Endothelial cell of umbilical vein (primary cell): ENCODE data around the gene PTCD1. TPM values are rescaled to one million over a fixed set of nuclear protein-coding genes. Genes with fewer than 3 reads are reported as not detected.

Source experiments
- BruUV-seq: library from RNA; stranded (reverse); fragments of 400-500 nt; replicated peaks from 2 replicates; lab custom pipeline; 2021; lab: Mats Ljungman, UMichigan
- CTCF ChIA-PET: fragments of 300-600, 350-600 bp; sonication (Branson Sonifier 250); formaldehyde crosslinking; loops from one replicate; lab custom pipeline; 2021; ENCODE audit warnings: antibody characterized with exemption, inconsistent platforms; lab: Charles Lee
- POLR2A ChIA-PET: fragments of 300-600, 350-600 bp; sonication (Branson Sonifier 250); formaldehyde crosslinking; loops from one replicate; lab custom pipeline; 2021; ENCODE audit warnings: antibody characterized with exemption, inconsistent platforms; lab: Charles Lee
- DNase-seq: peaks from one replicate; pipeline ENCODE4 v3.0.0-alpha.2; 2011; ENCODE audit warnings: low read depth, low spot score
- FAIRE-seq: peaks from 2 replicates; lab custom pipeline; 2011; peaks lifted over from hg19 to GRCh38; lab: Jason Lieb, UNC
- H2AFZ ChIP-seq: 2 replicates; pipeline ENCODE4 v1.6.0; 2012; ENCODE audit warnings: low read depth, low read length, control low read depth, inconsistent platforms
- H3K27ac ChIP-seq: 2 replicates; pipeline ENCODE4 v1.5.1; 2011; ENCODE audit warnings: low read depth, mild to moderate bottlenecking, control low read depth, low read length, moderate library complexity; ENCODE audit not compliant: insufficient read depth
- H3K27me3 ChIP-seq, 2 experiments: 2 replicates each; pipeline versions ENCODE4 v1.6.0 to v1.6.1; 2011; ENCODE audit warnings: low read length in 2 of 2, mixed read lengths in 1 of 2; ENCODE audit not compliant: control insufficient read depth in 2 of 2, insufficient read depth in 2 of 2
- H3K36me3 ChIP-seq, 2 experiments: 2 replicates in 1 of 2; 3 replicates in 1 of 2; pipeline ENCODE4 v1.5.1; 2011; ENCODE audit warnings: low read length in 2 of 2, mild to moderate bottlenecking in 1 of 2, moderate library complexity in 1 of 2; ENCODE audit not compliant: control insufficient read depth in 2 of 2, insufficient read depth in 2 of 2; ENCODE audit errors: extremely low read depth in 1 of 2
- H3K4me1 ChIP-seq: 3 replicates; pipeline ENCODE4 v1.5.1; 2011; ENCODE audit warnings: mild to moderate bottlenecking, low read length; ENCODE audit not compliant: control insufficient read depth, insufficient read depth; ENCODE audit errors: extremely low read depth
- H3K4me2 ChIP-seq: 2 replicates; pipeline ENCODE4 v1.6.1; 2011; ENCODE audit warnings: low read length, control low read depth, mixed read lengths; ENCODE audit not compliant: insufficient read depth
- H3K4me3 ChIP-seq, 3 experiments: fragments of 200-600 bp in 1 of 3; sonication (generic), shearing (Covaris generic) in 1 of 3; replicated peaks in 1 of 3; 2 replicates each; pipeline ENCODE4 v1.5.1; 2011 to 2016; ENCODE audit warnings: control low read depth in 3 of 3, low read length in 3 of 3, mild to moderate bottlenecking in 2 of 3, inconsistent platforms in 1 of 3, low read depth in 1 of 3, moderate library complexity in 1 of 3; ENCODE audit not compliant: insufficient read depth in 1 of 3
- H3K79me2 ChIP-seq: 2 replicates; pipeline ENCODE4 v1.6.0; 2012; ENCODE audit warnings: low read length, inconsistent platforms; ENCODE audit not compliant: control insufficient read depth, insufficient read depth
- H3K9ac ChIP-seq: replicated peaks from 2 replicates; pipeline ENCODE3; 2011; ENCODE audit warnings: low read length, control low read depth; ENCODE audit not compliant: insufficient read depth; ENCODE audit errors: extremely low read depth
- H3K9me1 ChIP-seq: replicated peaks from 3 replicates; pipeline ENCODE4 v1.6.0; 2011; ENCODE audit warnings: mild to moderate bottlenecking, low read length; ENCODE audit not compliant: control insufficient read depth, insufficient read depth; ENCODE audit errors: extremely low read depth
- H3K9me3 ChIP-seq: replicated peaks from 2 replicates; pipeline ENCODE4 v1.5.1; 2012; ENCODE audit warnings: low read length, inconsistent platforms; ENCODE audit not compliant: control insufficient read depth, insufficient read depth
- H4K20me1 ChIP-seq: replicated peaks from 2 replicates; pipeline ENCODE3; 2011; ENCODE audit warnings: mild to moderate bottlenecking, low read length; ENCODE audit not compliant: control insufficient read depth, insufficient read depth; ENCODE audit errors: extremely low read depth
- CTCF ChIP-seq, 2 donors: IDR thresholded peaks; 1 replicate in 1 of 2; 2 replicates in 1 of 2; pipeline ENCODE4 v1.5.1; 2011; ENCODE audit warnings: low read length in 2 of 2, mild to moderate bottlenecking in 2 of 2, moderate library complexity in 2 of 2, control low read depth in 1 of 2, inconsistent platforms in 1 of 2, low read depth in 1 of 2; ENCODE audit not compliant: insufficient read depth in 1 of 2; ENCODE audit errors: extremely low read depth in 1 of 2
- EZH2 ChIP-seq: IDR thresholded peaks from 2 replicates; pipeline ENCODE4 v1.6.1; 2012; ENCODE audit warnings: borderline replicate concordance, low read depth, mild to moderate bottlenecking, moderate library complexity, low read length, inconsistent platforms; ENCODE audit not compliant: severe bottlenecking
- FOS ChIP-seq: IDR thresholded peaks from 2 replicates; pipeline ENCODE4 v1.6.1; 2011; ENCODE audit warnings: mild to moderate bottlenecking, low read length, moderate library complexity, borderline replicate concordance; ENCODE audit not compliant: insufficient read depth
- GATA2 ChIP-seq: IDR thresholded peaks from 2 replicates; pipeline ENCODE4 v1.7.0; 2011; ENCODE audit warnings: low read depth, mild to moderate bottlenecking, moderate library complexity, mixed read lengths, low read length; ENCODE audit not compliant: insufficient read length, insufficient read depth
- JUN ChIP-seq: IDR thresholded peaks from 2 replicates; pipeline ENCODE4 v1.6.1; 2011; ENCODE audit warnings: borderline replicate concordance, low read depth; ENCODE audit not compliant: insufficient read length, insufficient read depth
- MAX ChIP-seq: IDR thresholded peaks from 2 replicates; pipeline ENCODE4 v1.6.1; 2011; ENCODE audit not compliant: insufficient read depth, insufficient read length
- MYC ChIP-seq: IDR thresholded peaks from one replicate; pipeline ENCODE4 v1.6.1; 2011; ENCODE audit warnings: mild to moderate bottlenecking, low read depth, low read length
- POLR2A ChIP-seq: IDR thresholded peaks from 2 replicates; pipeline ENCODE4 v1.6.1; 2012; ENCODE audit warnings: low read depth, mild to moderate bottlenecking, control low read depth, low read length
- POLR2AphosphoS5 ChIP-seq: IDR thresholded peaks from 2 replicates; pipeline ENCODE4 v1.6.1; 2012; ENCODE audit warnings: low read depth, mild to moderate bottlenecking, control low read depth, low read length, moderate library complexity; ENCODE audit not compliant: insufficient read depth
- dilution Hi-C: fragments of 300-500 bp; cut with MboI; formaldehyde crosslinking; loops from one replicate; pipeline ENCODE4 v1.15.0; 2019; ENCODE audit warnings: low sequenced_read_pairs; ENCODE audit not compliant: extremely low pct_ligation_motif_present
- intact Hi-C: fragments of 100-400 bp; cut with micrococcal nuclease; formaldehyde crosslinking; loops from one replicate; pipeline ENCODE4 v1.10.0; 2022
- polyA plus RNA-seq, 4 experiments: library from polyadenylated mRNA; depleted of rRNA in 3 of 4; stranded (reverse) in 3 of 4; unstranded in 1 of 4; fragments of >200 nt; gene quantifications; 2 replicates each; pipeline versions ENCODE4 v1.2.1 to v1.2.3, GENCODE V29; 2011 to 2012; ENCODE audit warnings: missing spikeins in 1 of 4
- total RNA-seq: library from RNA; stranded (reverse); gene quantifications from 2 replicates; pipeline ENCODE4 v1.2.3, GENCODE V29; 2021

PTCD1 gene
- total and polyA plus RNA-seq, 2 donors (not counting 3 experiments of a cell fraction or from before 2014, with no cell fraction given) = 3.8 to 9.6 TPM

- dilution Hi-C loops (no loop called here), intact Hi-C loops (no loop called here)
- Histone ChIP-seq H3K27me3 (no peaks in the 10 kb centered on the region), H3K9ac (no peak overlapping the region), H3K9me3 (no peaks in the 10 kb centered on the region), H3K79me2 (peaks cover 12% of the 10 kb centered on the region), H3K4me3 (no peak overlapping the region), H2AFZ (no peak overlapping the region), H3K27ac (no peak overlapping the region), H3K4me2 (no peak overlapping the region), H3K36me3 (peaks cover 4 to 7% of the 10 kb centered on the region in 2 experiments), H3K4me1 (peaks cover 7% of the 10 kb centered on the region), H3K9me1 (no peaks in the 10 kb centered on the region), H4K20me1 (no peaks in the 10 kb centered on the region)
- BruUV-seq = no TSS peak
- no peak for DNase-seq
- FAIRE-seq = no peak
- TF ChIP-seq JUN (no peak), FOS (no peak), EZH2 (no peak), MAX (no peak), POLR2A (no peak), GATA2 (no peak), MYC (no peak), POLR2AphosphoS5 (no peak), CTCF (IDR thresholded peaks at IDR 0.05; ENCODE audit: extremely low read depth in 1 of 2, insufficient read depth in 1 of 2, low read depth in 1 of 2, low read length in 2 of 2) (no peak)
- POLR2A ChIA-PET = no interaction called here
- CTCF ChIA-PET = interaction anchor here (1.0 to 1.2 kb wide), 2 partner anchors 15 to 44 kb away, joined by 3 to 4 read pairs; no protein-coding TSS in a partner anchor
Observed at GRCh38 chr7:99371376-99371920, 67.2 kb downstream of the PTCD1 start.
